ENCODE results near the gene PCBP3. TPM values are rescaled to one million over a fixed set of nuclear protein-coding genes. Genes with fewer than 3 reads are reported as not detected.
"Not testable (repeated sequence)": the region's sequence is repeated elsewhere in the genome, so short reads cannot be mapped to it uniquely, and the experiment has no call there.

Gene PCBP3
- total RNA-seq, 2 donors from 2014 or later, result 0.77 to 17.2 TPM

DNA sequence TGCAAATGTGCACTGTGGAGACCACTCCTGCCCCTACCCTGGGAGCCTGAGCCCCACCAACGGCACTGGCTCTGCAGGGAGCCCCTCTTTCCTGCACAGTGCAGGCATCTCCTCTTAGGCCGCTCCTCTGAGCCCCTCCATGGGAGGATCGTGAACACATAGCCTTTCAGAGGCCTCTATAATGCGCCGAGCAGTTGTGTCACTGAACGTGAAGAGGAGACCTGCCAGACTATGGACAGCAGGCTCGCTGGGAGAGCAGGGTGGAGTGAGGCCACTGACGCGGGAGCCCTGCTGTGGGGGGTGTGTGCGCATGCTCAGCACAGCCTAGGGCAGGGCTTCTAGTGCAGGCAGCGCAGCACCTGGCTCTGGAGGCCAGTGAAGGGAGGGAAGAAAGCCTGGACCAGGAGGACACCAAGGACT lies 186.7 kb downstream of the PCBP3 start:
- Histone ChIP-seq H3K27me3 (replicated peaks; ENCODE audit: insufficient read depth) (no peaks in the 10 kb centered on the region), H3K36me3 (no peaks in the 10 kb centered on the region), H3K4me1 (replicated peaks) (no peaks in the 10 kb centered on the region), H3K4me3 (no peak overlapping the region), H3K27ac (no peak overlapping the region), H3K9me3 (no peaks in the 10 kb centered on the region)
- intact Hi-C loops (cut with DNase I), result no loop called here
- TF ChIP-seq, protein P1, sequence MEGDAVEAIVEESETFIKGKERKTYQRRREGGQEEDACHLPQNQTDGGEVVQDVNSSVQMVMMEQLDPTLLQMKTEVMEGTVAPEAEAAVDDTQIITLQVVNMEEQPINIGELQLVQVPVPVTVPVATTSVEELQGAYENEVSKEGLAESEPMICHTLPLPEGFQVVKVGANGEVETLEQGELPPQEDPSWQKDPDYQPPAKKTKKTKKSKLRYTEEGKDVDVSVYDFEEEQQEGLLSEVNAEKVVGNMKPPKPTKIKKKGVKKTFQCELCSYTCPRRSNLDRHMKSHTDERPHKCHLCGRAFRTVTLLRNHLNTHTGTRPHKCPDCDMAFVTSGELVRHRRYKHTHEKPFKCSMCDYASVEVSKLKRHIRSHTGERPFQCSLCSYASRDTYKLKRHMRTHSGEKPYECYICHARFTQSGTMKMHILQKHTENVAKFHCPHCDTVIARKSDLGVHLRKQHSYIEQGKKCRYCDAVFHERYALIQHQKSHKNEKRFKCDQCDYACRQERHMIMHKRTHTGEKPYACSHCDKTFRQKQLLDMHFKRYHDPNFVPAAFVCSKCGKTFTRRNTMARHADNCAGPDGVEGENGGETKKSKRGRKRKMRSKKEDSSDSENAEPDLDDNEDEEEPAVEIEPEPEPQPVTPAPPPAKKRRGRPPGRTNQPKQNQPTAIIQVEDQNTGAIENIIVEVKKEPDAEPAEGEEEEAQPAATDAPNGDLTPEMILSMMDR (IDR thresholded peaks at IDR 0.05), result no peak
- TF ChIP-seq POLR2AphosphoS5 (IDR thresholded peaks at IDR 0.05), result no peak
- TF ChIP-seq POLR2A (IDR thresholded peaks at IDR 0.05), result no peak
- 69% methylated on average over 11 of the region's 11 CpGs for WGBS
- no peak for DNase-seq (ENCODE audit: low spot score)

GRCh38 chr21:45830720-45831366 lies 187.3 kb downstream of the PCBP3 start:
- 86% methylated on average over 21 of the region's 21 CpGs for WGBS
- DNase-seq (ENCODE audit: low spot score), result no peak
- intact Hi-C loops (cut with DNase I), result no loop called here
- Histone ChIP-seq H3K4me1 (replicated peaks) (no peaks in the 10 kb centered on the region), H3K9me3 (no peaks in the 10 kb centered on the region), H3K27me3 (replicated peaks; ENCODE audit: insufficient read depth) (no peaks in the 10 kb centered on the region), H3K27ac (no peak overlapping the region), H3K36me3 (no peaks in the 10 kb centered on the region), H3K4me3 (no peak overlapping the region)
- TF ChIP-seq, protein P1 (IDR thresholded peaks at IDR 0.05), result no peak
- TF ChIP-seq POLR2AphosphoS5 (IDR thresholded peaks at IDR 0.05) (no peak), POLR2A (IDR thresholded peaks at IDR 0.05) (no peak)

GRCh38 chr21:45831991-45832740 lies 188.6 kb downstream of the PCBP3 start:
- no peak for TF ChIP-seq POLR2AphosphoS5 (IDR thresholded peaks at IDR 0.05)
- TF ChIP-seq POLR2A (IDR thresholded peaks at IDR 0.05), result no peak
- TF ChIP-seq, protein P1 (IDR thresholded peaks at IDR 0.05), result no peak
- intact Hi-C loops (cut with DNase I), result no loop called here
- Histone ChIP-seq H3K9me3 (no peaks in the 10 kb centered on the region), H3K4me3 (no peak overlapping the region), H3K27ac (no peak overlapping the region), H3K36me3 (no peaks in the 10 kb centered on the region), H3K27me3 (replicated peaks; ENCODE audit: insufficient read depth) (no peaks in the 10 kb centered on the region), H3K4me1 (replicated peaks) (no peaks in the 10 kb centered on the region)
- no peak for DNase-seq (ENCODE audit: low spot score)
- 71% methylated on average over 14 of the region's 14 CpGs for WGBS

DNA sequence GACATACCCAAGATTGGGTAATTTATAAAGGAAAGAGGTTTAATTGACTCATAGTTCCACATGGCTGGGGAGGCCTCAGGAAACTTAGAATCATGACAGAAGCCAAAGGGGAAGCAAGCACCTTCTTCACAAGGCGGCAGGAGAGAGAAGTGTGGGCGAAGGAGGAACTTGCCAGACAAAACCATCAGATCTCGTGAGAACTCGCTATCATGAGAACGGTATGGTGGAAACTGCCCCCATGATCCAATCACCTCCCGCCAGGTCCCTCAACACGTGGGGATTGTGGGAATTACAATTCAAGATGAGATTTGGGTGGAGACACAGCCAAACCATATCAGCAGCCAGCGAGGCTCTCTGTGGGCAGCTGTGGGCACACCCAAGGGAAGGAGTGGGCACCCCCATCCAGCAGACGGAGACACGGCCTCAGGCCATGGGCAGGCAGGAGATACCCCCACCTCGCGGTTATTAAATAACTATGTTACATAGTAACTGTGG lies 189.3 kb downstream of the PCBP3 start:
- H3K4me3 ChIP-seq; H3K27me3 ChIP-seq (replicated peaks; ENCODE audit: insufficient read depth); H3K36me3 ChIP-seq; DNase-seq (ENCODE audit: low spot score); H3K9me3 ChIP-seq; H3K27ac ChIP-seq; intact Hi-C loops (cut with DNase I); H3K4me1 ChIP-seq (replicated peaks): not testable (repeated sequence)
- WGBS, result 89% methylated on average over 12 of the region's 12 CpGs

DNA sequence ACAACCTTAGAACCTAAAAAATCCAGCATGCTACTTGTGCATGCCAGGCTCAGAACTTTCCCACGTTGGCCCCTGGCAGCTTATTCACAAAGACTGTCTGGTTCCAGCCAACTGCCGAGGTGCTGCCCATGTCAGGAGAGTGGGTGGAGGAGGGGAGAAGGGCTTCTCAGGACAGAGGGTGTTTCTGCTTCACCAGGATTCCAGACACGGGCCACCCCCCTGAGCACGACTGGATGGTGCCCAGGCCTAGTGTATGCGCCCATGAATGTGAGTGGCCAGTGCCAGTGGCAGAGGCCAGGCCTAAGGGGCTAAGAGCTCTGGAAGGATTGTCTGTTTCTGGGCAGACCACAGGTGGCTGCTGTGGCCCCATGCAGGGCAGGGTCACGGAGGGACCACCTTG lies 189.9 kb downstream of the PCBP3 start:
- H3K27ac ChIP-seq, result no peak overlapping the region
- no peaks in the 10 kb centered on the region for H3K36me3 ChIP-seq
- intact Hi-C loops (cut with DNase I), result no loop called here
- no peak for TF ChIP-seq POLR2A (IDR thresholded peaks at IDR 0.05)
- TF ChIP-seq, protein P1 (IDR thresholded peaks at IDR 0.05), result no peak
- no peak for TF ChIP-seq POLR2AphosphoS5 (IDR thresholded peaks at IDR 0.05)
- no peak for DNase-seq (ENCODE audit: low spot score)
- H3K27me3 ChIP-seq (replicated peaks; ENCODE audit: insufficient read depth), result no peaks in the 10 kb centered on the region
- H3K4me1 ChIP-seq (replicated peaks), result no peaks in the 10 kb centered on the region
- no peaks in the 10 kb centered on the region for H3K9me3 ChIP-seq
- 65% methylated on average over 6 of the region's 6 CpGs for WGBS
- no peak overlapping the region for H3K4me3 ChIP-seq
